Inferior parietal cortex (tissue), 1 donor: ENCODE results near the gene LETM1.

Experiments
- DNase-seq: peaks from one replicate; pipeline ENCODE4 v3.0.0-alpha.2; 2016; ENCODE audit errors: extremely low spot score

Gene LETM1

GRCh38 chr4:1778642-1779392 is 77.1 kb downstream of the LETM1 start:
- DNase-seq = no peak

- no peak for DNase-seq
Measured at GRCh38 chr4:1777822-1778641, 77.9 kb downstream of the LETM1 start.

DNA sequence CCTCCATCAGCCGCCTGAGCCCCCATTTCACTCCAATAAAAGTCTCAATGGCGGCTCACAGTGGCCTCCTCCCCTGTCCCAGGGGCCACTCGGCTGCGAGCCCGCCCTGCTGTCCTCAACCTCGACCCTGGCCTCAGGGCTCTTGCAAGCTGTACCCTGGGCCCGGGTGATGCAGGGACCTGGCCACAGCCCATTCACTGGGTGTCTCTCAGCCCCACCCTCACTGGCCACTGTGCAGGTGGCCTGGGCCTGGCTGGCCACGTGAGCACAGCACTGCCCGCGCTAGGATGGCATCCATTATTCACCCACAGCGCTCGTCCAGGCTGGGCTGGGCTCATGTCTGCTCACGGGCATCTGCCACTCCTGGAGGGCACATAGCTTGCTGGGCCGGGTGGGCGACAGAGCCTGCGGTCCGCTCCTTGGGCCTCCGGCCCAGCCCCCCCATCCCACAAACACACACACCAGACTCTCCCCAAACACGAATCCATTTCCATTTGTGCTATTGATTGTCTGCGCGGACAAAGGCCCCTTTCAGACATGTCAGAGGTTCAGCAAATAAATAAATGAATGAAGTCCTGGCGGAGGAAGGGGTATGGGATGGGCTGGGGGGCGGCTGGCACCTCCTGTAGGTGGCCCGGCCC is 79.3 kb downstream of the LETM1 start:
- DNase-seq = no peak

- peak; percentile 38 for DNase-seq
Measured at GRCh38 chr4:1775731-1776500, 80.0 kb downstream of the LETM1 start.

DNA sequence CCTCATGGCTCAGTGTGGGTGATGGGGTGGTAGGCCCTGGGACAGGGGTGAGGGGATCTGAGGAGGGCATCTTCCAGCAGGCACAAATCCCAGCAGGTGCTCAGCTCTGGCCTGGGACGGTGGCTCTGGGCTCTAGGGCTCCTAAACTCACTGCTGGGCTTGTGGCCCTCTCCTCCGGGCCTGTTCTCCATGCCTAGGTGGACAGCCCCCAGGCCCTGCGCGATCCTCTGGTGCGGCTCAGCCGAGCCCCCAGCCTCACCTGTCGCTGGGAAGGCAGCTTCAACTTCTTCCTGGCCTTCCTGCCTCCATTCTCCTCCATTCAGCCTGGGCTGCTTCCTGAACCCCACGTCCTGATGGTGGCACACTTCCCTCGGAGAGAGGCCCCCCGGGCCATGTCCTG is 82.2 kb downstream of the LETM1 start:
- DNase-seq = no peak

DNA sequence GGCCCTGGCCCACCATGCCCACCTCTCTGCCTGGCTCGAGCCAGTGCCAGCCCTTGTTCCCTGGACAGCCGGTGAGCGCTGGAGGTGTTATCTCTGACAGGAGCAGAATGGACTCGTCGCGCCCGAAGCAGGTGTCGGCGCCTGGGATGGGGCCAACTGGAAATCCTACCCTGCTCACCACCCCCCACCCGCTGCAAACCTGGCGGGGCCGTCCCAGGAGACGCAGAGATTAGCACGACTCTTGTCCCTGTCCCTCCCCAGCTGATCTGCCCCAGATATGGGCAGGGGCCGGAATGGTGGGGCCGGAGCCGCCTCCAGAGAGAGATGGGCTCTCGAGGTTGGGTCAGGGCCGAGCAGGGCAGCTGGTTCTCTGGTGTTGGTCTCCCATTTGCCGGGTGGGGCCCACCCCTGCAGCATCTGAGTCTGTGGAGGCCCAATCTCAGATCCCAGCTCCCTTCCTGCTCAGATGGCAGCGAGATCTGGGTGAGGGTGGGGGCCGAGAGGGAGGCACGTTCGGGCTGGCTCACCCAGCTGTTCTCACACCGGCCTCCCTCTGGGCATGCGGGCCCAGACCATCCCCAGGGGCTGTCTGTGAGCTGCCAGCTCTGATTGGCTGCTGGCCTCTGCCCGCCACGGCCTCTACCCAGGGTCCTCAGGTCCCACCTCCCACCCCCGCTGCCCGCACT is 83.0 kb downstream of the LETM1 start:
- DNase-seq = no peak

DNA sequence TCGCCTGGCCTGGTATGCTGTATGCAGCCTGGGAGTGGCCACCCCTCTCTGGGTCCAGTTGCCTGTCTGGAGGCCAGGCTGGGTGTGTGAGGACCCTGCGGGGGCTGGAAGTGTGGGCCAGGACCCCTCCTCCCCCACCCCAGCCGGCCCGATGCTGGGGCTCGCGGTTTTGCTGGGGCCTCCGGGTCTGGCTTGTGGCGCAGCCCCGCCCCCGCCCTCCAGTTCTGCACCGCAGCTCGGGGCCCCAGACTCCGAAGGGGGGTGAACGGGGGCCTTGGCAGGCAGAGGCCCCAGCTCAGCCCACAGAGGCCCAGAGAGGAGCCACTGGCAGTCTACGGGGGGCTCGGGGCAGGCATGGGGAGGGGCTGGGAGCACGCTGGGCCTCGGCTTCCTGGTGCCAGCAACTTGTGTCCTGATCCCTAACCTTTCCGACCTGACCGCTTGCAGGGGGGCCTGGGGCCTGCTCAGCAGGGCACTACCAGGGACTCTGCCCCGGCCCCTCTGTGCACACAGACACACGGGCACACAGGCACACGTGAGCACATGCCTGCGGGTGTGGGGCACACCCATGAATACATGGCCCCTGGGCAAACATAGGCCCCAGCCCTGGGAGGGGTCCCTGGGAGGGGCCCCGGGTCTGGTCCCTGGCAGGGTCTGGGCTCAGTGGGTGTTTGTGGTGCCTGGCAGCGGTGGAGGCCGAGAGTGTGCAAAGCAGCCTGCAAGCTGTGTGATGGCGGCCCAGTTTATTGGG is 84.2 kb downstream of the LETM1 start:
- no peak for DNase-seq

- no peak for DNase-seq
Measured at GRCh38 chr4:1770791-1771231, 85.1 kb downstream of the LETM1 start.

DNA sequence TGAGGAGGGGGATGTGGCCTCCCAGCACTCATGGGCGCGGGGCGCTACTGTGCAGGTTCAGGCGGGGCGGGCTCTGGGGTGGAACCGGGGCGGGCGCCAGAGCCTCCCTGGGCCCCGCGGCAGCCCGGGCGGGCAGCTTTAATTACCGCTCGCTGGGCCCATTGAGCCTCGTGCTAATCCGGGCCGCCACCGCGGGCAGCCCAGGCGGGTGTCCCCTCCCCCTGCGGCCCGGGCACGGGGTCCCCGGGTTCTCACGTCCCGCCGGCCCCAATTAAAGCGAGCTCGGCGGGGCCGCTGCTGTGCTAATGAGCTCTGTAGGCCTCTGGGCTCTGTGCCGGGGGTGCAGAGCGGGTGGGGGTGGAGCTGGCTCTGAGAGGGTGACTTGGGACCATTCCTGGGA is 85.7 kb downstream of the LETM1 start:
- DNase-seq = no peak

GRCh38 chr4:1769692-1770091 is 86.3 kb downstream of the LETM1 start:
- DNase-seq = no peak

GRCh38 chr4:1768367-1769034 is 87.5 kb downstream of the LETM1 start:
- DNase-seq = no peak

DNA sequence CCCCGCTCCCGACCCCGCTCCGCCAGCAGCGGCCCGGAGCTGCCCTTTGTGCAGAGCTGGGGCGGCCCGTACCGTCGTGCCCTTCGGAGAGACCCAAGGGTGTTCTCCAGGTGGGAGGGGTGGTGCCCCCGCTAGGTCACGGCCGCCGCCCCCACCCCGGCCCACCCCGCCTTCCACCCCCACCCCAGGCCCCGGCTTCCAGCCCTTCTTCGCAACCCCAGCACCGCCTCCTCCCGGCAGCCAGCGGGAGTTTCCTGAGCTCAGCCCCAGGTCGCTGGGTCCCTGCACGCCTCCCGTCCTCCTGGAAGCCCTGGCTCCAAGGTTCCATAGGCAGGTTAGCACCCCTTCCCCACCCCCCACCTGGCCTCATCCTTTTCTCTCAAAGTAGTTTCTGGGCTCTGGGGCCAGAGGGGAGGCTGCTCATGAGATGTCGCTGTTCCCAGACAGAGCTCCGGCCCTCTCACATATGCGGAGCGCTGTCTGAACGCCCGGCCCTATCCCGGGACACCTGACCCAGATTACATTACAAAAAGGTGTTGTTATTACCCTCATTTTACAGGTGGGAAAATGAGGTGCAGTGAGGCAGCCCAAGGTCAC is 88.1 kb downstream of the LETM1 start:
- no peak for DNase-seq

DNA sequence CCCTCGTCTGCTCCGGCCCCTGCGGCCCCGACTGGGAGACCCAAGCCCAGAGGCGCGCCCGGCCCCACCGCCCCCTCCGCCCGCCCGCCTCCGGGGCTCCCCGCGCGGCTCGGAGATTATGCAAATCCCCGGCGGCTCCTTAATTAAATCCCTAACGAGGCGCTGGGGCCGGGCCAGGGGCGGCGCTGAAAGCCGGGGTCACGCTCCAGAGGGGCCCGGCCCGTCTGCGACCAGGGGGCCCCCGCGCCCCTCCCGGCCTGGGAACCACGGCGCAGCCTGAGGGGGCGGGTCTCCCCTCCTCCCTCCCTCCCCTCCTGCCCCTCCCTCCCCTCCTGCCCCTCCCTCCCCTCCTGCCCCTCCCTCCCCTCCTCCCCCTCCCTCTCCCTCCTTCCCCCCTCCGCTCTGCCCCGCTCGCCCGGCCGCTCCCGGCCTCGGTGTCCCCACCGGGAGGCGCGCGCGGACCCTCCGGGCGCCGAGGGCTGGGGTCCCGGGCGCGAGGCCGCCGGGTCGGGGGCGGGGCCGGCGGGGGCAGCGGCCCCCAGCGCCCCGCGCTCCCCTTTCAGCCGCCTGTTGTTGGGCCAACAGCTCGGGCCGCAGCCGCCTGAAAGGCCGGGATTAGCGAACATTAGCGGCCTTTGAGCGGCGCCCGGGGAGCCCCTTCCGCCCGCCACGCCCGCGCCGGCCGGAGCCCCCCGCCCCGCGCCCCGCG is 88.7 kb downstream of the LETM1 start:
- DNase-seq = no peak

DNA sequence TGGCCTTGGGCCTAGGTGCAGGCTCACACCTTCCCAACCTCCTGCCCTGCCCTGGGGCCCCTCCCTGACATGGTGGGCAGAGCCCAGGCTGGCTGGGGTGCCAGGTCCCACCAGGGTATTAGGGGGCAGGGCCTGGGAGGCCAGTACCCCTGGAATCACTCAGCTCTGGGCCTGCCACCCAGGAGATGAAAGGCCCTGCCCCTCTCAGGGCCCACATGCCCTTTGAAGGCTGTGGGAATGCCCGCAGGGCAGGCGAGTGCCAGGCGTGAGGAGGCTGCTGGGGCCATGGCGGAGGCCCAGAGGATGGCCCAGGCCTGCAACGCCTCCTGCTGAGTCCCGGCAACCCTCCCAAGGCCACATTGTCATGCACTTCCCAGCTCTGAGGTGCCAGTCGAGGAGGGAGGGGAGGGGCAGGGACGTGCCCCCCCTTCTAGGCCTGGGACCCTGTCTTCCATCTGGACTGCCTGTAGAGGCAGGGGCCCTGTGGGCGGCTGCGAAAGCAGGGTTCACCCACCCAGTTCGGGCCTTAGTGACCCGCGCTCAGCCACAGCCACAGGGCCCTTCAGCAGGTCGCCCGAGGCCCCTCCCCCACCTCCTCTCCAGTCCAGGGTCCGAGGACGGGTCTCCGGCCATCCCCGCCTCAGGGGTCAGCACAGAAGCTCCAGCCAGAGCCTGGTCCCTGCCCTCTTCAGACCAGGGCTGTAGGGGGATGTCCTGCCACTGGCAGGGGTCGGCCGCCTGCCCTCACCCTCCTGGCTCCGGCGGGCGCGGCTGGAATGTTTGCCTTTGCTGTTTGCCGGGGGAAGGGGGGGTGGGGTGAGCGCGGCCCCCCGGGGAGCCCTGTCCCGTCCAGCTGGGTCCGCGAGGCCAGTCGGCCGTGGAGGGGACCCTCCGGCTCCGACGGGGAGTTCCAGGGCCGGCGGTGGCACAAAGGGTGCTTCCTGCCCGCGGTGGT is 89.6 kb downstream of the LETM1 start:
- no peak for DNase-seq

- no peak for DNase-seq
Measured at GRCh38 chr4:1765409-1766072, 90.4 kb downstream of the LETM1 start.

DNA sequence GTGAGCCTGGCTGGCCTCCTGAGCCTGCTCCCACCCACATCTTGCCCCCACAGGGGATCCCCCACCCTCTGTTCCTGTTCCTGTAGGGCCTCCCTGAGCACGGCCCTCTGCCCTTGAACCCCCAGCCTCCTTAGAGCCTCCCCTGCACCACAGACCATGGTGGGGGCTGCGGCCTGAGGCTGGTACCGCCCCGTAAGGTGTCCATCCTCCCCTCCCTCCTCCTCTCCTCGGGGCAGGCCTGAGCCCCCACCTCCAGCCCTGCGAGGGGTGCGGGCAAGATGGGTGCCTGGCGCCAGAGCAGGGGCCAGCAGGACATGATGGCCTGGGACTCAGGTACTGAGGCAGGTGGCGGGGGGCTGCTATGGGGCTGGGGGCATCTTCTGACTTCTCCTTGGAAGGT is 91.3 kb downstream of the LETM1 start:
- DNase-seq = no peak

DNA sequence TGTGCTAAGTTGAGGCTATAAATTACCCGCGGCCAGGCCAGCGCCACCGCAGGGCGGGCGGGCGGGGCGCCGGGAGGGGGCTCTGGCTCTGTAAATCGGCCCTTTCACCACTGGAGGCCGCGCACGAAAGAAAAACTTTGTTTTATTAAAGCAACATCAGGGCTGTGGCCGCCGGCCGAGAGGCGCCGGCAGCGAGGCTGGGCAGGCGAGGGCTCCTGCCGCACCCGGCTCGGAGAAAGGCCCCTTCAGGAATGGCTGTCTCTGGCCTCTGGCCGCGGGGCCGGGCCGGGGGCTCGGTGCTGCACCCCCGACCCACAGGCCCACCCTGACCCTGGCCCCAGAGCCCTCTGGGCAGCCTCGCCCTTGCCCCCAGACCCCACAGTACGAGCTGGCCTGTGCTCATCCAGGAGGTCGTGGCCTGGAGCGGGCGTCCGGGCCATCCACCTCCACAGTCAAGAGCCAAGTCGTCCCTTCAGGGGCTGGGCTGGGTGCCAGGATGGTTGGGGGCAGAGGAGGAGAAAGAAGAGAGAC is 92.3 kb downstream of the LETM1 start:
- peak; percentile 30 for DNase-seq
